Nasal cavity respiratory epithelium epithelial cell of viscerocranial mucosa (primary cell): ENCODE results near the gene CASP1. TPM values are rescaled to one million over a fixed set of nuclear protein-coding genes. Genes with fewer than 3 reads are reported as not detected.

Experiments used
- total RNA-seq: library from RNA; depleted of rRNA; stranded (reverse); fragments of >200 nt; gene quantifications from 2 replicates; pipeline ENCODE4 v1.2.3, GENCODE V29; 2014

Gene CASP1
- total RNA-seq = 29.7 and 77.0 TPM in 2 replicates

GRCh38 chr11:105034813-105035620 is at the start of gene CASP1:
CASP1 (minus strand) TSS chr11:105035144; CDS start chr11:105035113, 31 bp downstream.

GRCh38 chr11:105044557-105045524 is 9.9 kb upstream of the CASP1 start, which contains the start of gene CARD16:
CARD16 (minus strand) TSS chr11:105045335; CDS start chr11:105045297, 38 bp downstream.

GRCh38 chr11:105023003-105023402 is 11.9 kb downstream of the CASP1 start, which contains the start of gene CASP5:
CASP5 (minus strand) TSS chr11:105023168; CDS start chr11:105023136, 32 bp downstream.

Other genes with a start within 250 kb of the CASP1 start
- not detected in 2 replicates for gene CASP12, start 136.7 kb downstream of the CASP1 start, total RNA-seq
- gene CASP4, start 66.6 kb downstream of the CASP1 start, total RNA-seq = 168 and 201 TPM in 2 replicates
- 0.50 and 1.0 TPM in 2 replicates for gene CASP5, start 12.0 kb downstream of the CASP1 start, total RNA-seq
- gene CARD16, start 10.2 kb upstream of the CASP1 start, total RNA-seq = 1.4 and 13.2 TPM in 2 replicates
- 1.0 TPM in 1 of 2 replicates, not detected in the other for gene CARD18, start 104.6 kb upstream of the CASP1 start, total RNA-seq